Endodermal cell (in vitro differentiated cells): ENCODE measurements around the gene KDM2B. TPM values are rescaled to one million over a fixed set of nuclear protein-coding genes. Genes with fewer than 3 reads are reported as not detected.
A peak's percentile ranks its signal among the peaks of the same experiment; 100 is the strongest.

ENCODE experiments used
- DNase-seq: peaks from one replicate; pipeline ENCODE4 v3.0.0-alpha.2; 2017
- H3K27ac ChIP-seq: 2 replicates; pipeline ENCODE4 v1.5.1; 2013; ENCODE audit warnings: mild to moderate bottlenecking, low read depth, low read length, moderate library complexity
- H3K27me3 ChIP-seq: 2 replicates; pipeline ENCODE4 v1.6.1; 2013; ENCODE audit warnings: mild to moderate bottlenecking, low read length, moderate library complexity; ENCODE audit not compliant: insufficient read depth, control insufficient read depth, poor library complexity, severe bottlenecking
- H3K36me3 ChIP-seq: 2 replicates; pipeline ENCODE4 v1.7.0; 2013; ENCODE audit warnings: mild to moderate bottlenecking, low read length, moderate library complexity; ENCODE audit not compliant: control insufficient read depth, insufficient read depth
- H3K4me1 ChIP-seq: one replicate; pipeline ENCODE4 v1.7.0; 2013; ENCODE audit warnings: low read length; ENCODE audit not compliant: control insufficient read depth, insufficient read depth
- H3K4me3 ChIP-seq: 2 replicates; pipeline ENCODE4 v1.5.1; 2013; ENCODE audit warnings: mild to moderate bottlenecking, low read length, moderate library complexity
- H3K9ac ChIP-seq: 2 replicates; pipeline ENCODE4 v1.6.1; 2013; ENCODE audit warnings: mild to moderate bottlenecking, low read length, moderate library complexity; ENCODE audit not compliant: poor library complexity, severe bottlenecking; ENCODE audit errors: extremely low read depth
- H3K9me3 ChIP-seq: 2 replicates; pipeline ENCODE4 v1.6.1; 2013; ENCODE audit warnings: mild to moderate bottlenecking, low read length, moderate library complexity; ENCODE audit not compliant: control insufficient read depth
- H3K27ac Mint-ChIP-seq: 2 replicates; pipeline ENCODE4 v1.8.0; 2020; ENCODE audit warnings: mixed read lengths
- H3K27me3 Mint-ChIP-seq: 2 replicates; pipeline ENCODE4 v1.8.0; 2021; ENCODE audit warnings: mild to moderate bottlenecking, mixed read lengths; ENCODE audit not compliant: insufficient read depth
- H3K36me3 Mint-ChIP-seq: 2 replicates; pipeline ENCODE4 v1.8.0; 2020; ENCODE audit warnings: low read depth, mixed read lengths
- H3K4me1 Mint-ChIP-seq: 2 replicates; pipeline ENCODE4 v1.8.0; 2020; ENCODE audit warnings: mixed read lengths
- H3K4me3 Mint-ChIP-seq: 2 replicates; pipeline ENCODE4 v1.8.0; 2020; ENCODE audit warnings: mild to moderate bottlenecking, moderate library complexity, mixed read lengths
- H3K9me3 Mint-ChIP-seq: 2 replicates; pipeline ENCODE4 v1.8.0; 2020; ENCODE audit warnings: mild to moderate bottlenecking, mixed read lengths
- WGBS, 2 experiments: methylation state at CpG; one replicate each; pipeline versions ENCODE4 v1.1.5 to v1.1.7; 2013; ENCODE audit warnings: missing lambda C conversion rate in 2 of 2, mixed read lengths in 1 of 2; ENCODE audit not compliant: insufficient coverage in 1 of 2, insufficient read length in 1 of 2; 5-methylcytosine and 5-hydroxymethylcytosine counted together
- total RNA-seq, 2 donors: library from RNA; stranded (reverse); fragmentation: NEBNext Ultra II Directional in 1 of 2; extraction: Animal tissue kit (Norgen Biotek cat#: 25700) in 1 of 2; gene quantifications; 2 replicates in 1 of 2; 3 replicates in 1 of 2; pipeline ENCODE4 v1.2.1, GENCODE V29; 2021
- TF ChIP-seq, protein P1 (sequence below): fragments of 200-600 bp; sonication (generic); conservative IDR thresholded peaks from 2 replicates; pipeline ENCODE4 v1.5.0; 2021; ENCODE audit warnings: antibody characterized with exemption, mild to moderate bottlenecking

Gene KDM2B
- total RNA-seq, 2 donors from 2014 or later: 103 to 125 TPM

DNA sequence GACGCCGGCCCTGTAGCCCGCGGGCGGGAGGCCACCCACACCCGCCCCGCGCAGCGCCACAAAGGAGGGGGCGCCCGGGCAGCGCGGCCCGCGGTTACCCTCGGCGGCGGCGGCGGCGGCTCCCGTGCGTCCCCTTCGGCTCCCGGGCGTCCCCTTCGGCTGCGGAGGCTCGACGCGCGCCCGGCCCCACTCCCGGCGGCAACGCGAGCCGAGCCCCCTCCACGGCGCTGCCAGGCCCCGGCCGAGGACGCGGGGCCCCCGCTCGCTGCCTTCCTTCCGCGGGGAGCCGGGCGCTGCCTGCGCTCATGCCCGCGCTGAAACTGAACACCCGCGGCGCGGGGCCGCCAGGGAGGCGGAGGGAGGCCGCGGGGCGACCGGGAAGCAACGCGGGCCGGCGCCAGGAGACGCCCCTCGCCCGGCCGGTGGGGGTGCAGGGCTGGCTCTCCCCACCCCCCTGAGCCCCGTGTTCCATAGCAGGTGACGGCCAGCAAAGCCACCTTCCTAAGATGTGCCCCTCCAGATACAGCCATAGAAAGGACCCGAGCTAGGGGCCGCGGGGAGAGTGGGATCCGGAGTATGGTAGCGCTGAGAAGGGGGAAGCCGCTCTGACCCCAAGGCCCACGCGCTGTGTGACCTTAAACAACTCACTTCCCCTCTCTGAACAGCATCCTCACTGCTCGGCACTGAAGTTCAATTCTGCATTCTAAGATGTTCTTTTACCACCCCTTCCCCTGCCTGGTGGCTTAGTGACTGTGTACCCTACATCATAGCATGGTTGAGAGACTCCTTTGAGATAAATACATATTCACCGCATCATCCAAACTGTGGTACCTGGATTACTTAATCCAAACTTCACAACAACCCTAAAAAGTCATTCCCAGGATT lies 42.8 kb downstream of the KDM2B start:
- Mint-ChIP-seq H3K9me3 (no peaks in the 10 kb centered on the region), H3K4me3 (peak overlapping the region; percentile 50), H3K36me3 (peaks cover 41% of the 10 kb centered on the region), H3K27ac (no peak overlapping the region), H3K27me3 (peaks cover 24% of the 10 kb centered on the region), H3K4me1 (peaks cover 28% of the 10 kb centered on the region)
- Histone ChIP-seq H3K9me3 (no peaks in the 10 kb centered on the region), H3K36me3 (peaks cover 36% of the 10 kb centered on the region), H3K4me3 (peak overlapping the region; percentile 62), H3K27ac (peak overlapping the region; percentile 87), H3K27me3 (peaks cover 18% of the 10 kb centered on the region), H3K4me1 (peaks cover 5% of the 10 kb centered on the region), H3K9ac (no peak overlapping the region)
- TF ChIP-seq, protein P1, sequence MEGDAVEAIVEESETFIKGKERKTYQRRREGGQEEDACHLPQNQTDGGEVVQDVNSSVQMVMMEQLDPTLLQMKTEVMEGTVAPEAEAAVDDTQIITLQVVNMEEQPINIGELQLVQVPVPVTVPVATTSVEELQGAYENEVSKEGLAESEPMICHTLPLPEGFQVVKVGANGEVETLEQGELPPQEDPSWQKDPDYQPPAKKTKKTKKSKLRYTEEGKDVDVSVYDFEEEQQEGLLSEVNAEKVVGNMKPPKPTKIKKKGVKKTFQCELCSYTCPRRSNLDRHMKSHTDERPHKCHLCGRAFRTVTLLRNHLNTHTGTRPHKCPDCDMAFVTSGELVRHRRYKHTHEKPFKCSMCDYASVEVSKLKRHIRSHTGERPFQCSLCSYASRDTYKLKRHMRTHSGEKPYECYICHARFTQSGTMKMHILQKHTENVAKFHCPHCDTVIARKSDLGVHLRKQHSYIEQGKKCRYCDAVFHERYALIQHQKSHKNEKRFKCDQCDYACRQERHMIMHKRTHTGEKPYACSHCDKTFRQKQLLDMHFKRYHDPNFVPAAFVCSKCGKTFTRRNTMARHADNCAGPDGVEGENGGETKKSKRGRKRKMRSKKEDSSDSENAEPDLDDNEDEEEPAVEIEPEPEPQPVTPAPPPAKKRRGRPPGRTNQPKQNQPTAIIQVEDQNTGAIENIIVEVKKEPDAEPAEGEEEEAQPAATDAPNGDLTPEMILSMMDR: no peak
- DNase-seq: no peak
- WGBS, 2 experiments: 16 to 25% methylated on average over 38 to 82 of the region's 83 CpGs

DNA sequence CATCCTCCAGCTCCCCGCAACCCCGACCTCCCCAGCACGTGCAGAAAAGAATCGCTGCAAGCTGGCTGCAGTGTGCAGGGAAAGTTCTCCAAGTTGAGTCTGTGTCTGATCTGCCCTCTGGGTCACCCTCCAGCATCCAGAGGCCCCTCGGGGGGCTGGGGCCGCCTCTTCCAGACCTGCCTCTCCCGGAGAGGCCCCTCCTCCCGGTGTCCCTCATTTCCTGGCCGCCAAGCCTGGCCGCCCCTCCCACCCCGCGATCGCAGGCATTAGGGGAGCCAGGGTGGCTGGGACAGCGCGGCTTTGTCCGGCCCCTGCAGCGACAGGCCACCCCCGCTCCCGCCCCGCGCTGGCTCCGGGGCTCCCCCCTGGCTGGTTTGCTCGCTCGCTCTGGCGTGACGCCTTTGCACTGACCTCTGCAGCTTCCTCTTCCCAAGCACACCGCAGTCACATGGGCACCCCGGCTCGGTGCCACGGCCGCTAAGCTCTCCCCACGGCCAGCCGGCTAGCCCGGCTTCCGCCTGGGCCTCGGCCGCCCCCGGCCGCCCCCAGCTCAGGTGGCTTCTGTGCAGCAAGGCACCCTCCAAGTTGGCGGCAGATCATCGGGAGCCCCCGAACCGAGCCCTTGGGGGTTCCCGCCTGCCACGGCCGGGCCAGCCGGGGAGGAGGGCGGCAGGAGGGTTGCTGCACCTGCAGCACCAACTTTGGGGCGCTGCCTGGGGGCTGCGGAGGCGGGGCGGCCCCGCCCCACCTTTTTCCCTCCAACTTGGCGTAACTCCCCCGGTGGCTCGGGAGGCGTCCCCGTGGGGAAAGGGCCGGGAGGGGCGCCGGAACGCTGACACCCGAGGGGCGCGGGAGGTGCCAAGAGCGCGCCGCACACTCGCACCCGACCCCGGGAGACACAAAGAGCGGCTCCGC lies 43.7 kb downstream of the KDM2B start:
- DNase-seq: peak; percentile 87
- Histone ChIP-seq H3K9me3 (no peaks in the 10 kb centered on the region), H3K27ac (peak overlapping the region; percentile 87), H3K27me3 (peaks cover 18% of the 10 kb centered on the region), H3K4me3 (no peak overlapping the region), H3K4me1 (peaks cover 5% of the 10 kb centered on the region), H3K36me3 (peaks cover 41% of the 10 kb centered on the region), H3K9ac (no peak overlapping the region)
- Mint-ChIP-seq H3K9me3 (no peaks in the 10 kb centered on the region), H3K4me1 (peaks cover 27% of the 10 kb centered on the region), H3K27ac (no peak overlapping the region), H3K36me3 (peaks cover 41% of the 10 kb centered on the region), H3K27me3 (peaks cover 24% of the 10 kb centered on the region), H3K4me3 (peak overlapping the region; percentile 38)
- TF ChIP-seq, protein P1: no peak
- whole genome bisulfite sequencing, 2 experiments: 37 to 39% methylated on average over 9 to 73 of the region's 73 CpGs

DNA sequence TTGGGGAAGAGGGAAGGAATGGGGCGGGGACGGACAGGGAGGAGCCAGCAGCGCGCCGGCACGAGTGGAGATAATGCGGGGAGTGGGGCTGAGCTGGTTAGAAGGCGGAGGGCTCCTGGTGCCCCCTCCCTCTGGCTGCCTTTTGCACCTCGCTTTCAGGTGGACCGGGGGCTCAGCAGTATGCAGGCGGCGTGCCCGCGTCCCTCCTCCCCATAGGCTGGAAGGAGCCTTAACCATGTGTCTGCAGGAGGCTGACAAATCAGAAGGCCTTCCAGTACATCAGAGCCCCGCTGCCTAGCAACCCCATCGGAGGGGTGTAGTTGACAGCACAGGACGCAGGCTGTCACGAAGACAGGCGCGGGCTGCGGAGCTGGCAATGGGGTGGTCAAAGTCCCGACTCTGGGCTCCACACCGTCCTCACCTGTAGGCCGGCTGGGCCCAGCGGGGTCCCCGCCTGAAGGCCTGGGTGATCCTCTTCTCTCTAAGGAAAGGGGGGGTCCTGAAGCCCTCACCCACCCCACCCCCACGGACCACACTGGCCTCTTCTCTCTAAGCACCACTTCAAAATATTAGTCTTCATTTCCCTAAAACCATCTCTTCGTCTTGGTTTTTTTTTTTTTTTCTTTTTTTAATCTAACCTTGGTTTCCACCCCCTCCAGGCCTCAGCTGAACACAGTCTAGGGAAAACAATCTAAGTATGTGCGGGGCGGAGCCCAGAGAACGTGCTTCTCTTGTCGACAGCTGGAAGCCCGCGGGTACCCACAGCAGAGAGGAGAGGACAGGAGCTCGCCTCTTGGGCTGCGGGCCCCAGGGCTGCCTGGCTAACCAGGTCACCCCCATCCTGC lies 44.5 kb downstream of the KDM2B start:
- no peak overlapping the region for H3K9ac ChIP-seq
- H3K27me3 ChIP-seq: peaks cover 18% of the 10 kb centered on the region
- Mint-ChIP-seq H3K9me3 (no peaks in the 10 kb centered on the region), H3K4me1 (peaks cover 21% of the 10 kb centered on the region), H3K36me3 (peaks cover 41% of the 10 kb centered on the region), H3K27me3 (peaks cover 24% of the 10 kb centered on the region), H3K4me3 (peak overlapping the region; percentile 38), H3K27ac (no peak overlapping the region)
- 38 to 54% methylated on average over 21 to 36 of the region's 36 CpGs for WGBS, 2 experiments
- H3K9me3 ChIP-seq: no peaks in the 10 kb centered on the region
- H3K27ac ChIP-seq: peak overlapping the region; percentile 87
- DNase-seq: peak; percentile 95
- peaks cover 43% of the 10 kb centered on the region for H3K36me3 ChIP-seq
- TF ChIP-seq, protein P1: no peak
- H3K4me1 ChIP-seq: peaks cover 5% of the 10 kb centered on the region
- H3K4me3 ChIP-seq: no peak overlapping the region
